Measurements from ENCODE around the gene CST8.
"Not testable (repeated sequence)": the region's sequence is repeated elsewhere in the genome, so short reads cannot be mapped to it uniquely, and the experiment has no call there.

Gene CST8

DNA sequence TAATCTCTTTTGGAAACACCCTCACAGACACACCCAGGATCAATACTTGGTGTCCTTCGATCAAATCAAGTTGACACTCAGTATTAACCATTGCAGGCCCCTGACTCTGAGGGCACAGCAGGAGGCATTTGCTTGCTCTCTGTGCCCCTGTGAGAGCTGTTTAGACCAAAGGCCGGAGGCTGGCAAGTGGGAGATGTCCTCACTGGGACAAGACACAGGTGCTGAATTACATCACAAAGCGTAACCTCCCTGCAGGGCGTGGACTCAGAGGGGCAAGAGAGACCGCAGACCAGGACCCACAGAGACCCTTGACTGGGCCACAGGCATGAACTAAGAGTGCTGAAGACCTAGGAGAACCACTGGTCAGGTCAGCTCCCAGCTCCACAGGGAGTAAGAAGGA is at the start of gene CST8:
Gene CST8 (plus strand): TSS at position 301 of the 400 bp plus-strand sequence. CDS start 551 bp downstream, outside the sequence.
- no peak for DNase-seq (ENCODE audit: low read depth, low spot score)

DNA sequence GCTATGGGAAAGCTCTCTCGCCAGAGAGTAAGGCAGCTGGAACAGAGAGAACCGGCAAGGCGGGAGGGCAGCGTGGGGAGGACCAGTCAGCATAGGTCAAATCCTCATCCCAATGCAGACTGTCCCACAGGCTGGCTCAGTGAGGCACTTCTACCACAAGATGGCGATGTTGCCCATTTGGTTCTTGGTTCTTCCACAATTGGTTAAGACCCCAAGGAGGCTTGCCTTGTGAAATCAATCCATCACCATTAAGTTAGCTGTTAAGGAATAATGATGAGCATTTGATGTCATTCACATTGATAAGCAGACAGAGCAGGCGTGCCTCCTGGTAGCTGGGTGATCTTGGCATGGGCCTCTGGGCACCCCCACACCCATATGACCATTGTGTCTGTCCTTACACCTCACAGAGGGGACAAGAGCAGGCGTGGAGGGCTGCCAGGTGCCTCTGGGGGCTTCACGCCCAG is 49.0 kb upstream of the CST8 start:
- DNase-seq (ENCODE audit: low read depth, low spot score) = peak; percentile 29

- no peak for DNase-seq (ENCODE audit: low read depth, low spot score)
Measured at GRCh38 chr20:23442436-23442835, 48.5 kb upstream of the CST8 start.

DNA sequence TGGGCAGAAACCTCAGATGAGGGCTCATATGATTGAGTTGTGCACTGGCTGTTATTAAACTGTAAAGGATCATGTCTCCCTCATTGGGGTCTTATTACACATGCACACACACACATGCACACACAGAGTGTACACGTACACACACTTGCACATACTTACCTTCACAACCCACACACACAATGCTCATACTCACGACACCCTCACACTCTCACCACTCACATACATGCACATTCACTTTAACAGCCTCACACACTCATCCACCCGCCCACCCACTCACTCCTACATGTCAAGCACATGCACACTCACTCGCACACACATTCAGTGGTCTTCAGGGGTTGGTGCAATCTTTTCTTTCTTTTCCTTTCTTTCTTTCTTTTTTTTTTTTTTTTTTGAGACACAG is 46.1 kb upstream of the CST8 start:
- no peak for DNase-seq (ENCODE audit: low read depth, low spot score)

DNA sequence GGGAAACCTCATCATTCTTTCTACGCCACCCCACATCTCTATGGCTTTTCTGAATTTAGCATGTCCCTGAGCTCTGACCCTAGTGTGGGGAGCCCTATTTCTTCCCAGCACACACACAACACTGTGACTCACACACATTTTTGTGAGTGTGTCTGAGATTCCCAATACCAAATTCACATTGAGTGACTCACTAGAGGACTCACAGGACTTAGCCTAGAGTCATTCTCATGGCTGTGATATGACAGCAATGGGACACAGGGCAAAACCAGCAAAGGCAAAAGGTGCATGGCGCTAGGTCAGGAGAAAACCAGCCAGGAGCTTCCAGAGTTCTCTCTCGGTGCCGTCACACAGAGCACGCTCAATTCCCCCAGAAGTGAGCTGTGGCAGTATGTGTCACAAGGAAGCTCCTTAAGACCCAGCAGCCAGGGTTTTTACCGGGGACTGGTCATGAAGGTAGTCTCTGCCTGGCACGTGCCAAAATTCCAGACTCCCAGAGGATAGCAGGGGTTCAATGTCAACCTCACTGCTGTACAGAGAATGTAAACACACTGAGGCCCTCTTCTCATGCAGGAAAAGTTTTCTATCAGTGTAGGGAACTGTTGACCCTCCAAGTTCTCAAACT is 45.2 kb upstream of the CST8 start:
- DNase-seq (ENCODE audit: low read depth, low spot score) = no peak

GRCh38 chr20:23446505-23446904 is 44.4 kb upstream of the CST8 start:
- DNase-seq (ENCODE audit: low read depth, low spot score) = no peak

- DNase-seq (ENCODE audit: low read depth, low spot score) = no peak
Measured at GRCh38 chr20:23448167-23448566, 42.8 kb upstream of the CST8 start.

DNA sequence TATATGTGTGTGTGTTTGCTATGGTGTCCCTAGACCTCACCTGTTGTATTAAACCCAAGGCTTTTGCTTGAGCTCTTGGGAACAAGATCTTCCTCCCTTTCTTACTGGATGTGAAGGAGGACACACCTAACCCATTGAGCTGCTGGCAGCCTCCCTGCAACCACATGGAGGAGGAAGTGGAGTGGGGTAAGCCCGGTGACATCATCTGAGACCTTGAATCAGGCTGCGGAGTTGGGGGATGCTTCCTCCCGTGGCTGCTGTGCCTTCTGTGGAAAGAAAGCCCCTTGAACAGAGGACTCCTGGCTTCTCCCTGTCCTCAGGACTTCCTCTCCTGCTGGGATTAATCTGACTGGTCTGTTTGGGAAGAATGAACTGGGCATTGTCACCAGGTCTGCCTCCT is 41.5 kb upstream of the CST8 start:
- DNase-seq (ENCODE audit: low read depth, low spot score) = no peak

GRCh38 chr20:23450877-23451276 is 40.0 kb upstream of the CST8 start:
- DNase-seq (ENCODE audit: low read depth, low spot score) = no peak

- DNase-seq (ENCODE audit: low read depth, low spot score) = no peak
Measured at GRCh38 chr20:23451956-23452487, 38.9 kb upstream of the CST8 start.

DNA sequence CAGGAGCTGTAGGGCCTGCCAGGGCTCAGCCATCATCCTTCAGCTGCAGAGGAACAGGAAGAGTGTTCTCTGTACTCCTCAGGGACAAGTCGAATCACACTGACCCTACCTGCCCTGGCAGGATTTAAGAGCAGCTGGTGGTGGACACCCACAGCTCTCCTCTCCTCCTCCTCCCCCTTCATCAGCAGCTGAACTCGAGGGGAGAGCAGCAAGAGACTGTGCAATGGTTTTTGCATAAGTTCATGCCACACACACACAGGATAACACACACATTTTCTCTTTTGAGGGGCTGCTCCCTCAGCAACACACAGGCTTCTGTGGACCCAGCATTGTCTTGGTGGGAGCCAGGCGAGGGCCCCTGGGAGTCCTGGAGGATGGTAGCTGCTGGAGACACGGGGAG is 38.1 kb upstream of the CST8 start, which contains the start of gene CST11:
Gene CST11 (minus strand): TSS at position 101 of the 400 bp plus-strand sequence. CDS start 65 bp downstream, at position 36.
- no peak for DNase-seq (ENCODE audit: low read depth, low spot score)

DNA sequence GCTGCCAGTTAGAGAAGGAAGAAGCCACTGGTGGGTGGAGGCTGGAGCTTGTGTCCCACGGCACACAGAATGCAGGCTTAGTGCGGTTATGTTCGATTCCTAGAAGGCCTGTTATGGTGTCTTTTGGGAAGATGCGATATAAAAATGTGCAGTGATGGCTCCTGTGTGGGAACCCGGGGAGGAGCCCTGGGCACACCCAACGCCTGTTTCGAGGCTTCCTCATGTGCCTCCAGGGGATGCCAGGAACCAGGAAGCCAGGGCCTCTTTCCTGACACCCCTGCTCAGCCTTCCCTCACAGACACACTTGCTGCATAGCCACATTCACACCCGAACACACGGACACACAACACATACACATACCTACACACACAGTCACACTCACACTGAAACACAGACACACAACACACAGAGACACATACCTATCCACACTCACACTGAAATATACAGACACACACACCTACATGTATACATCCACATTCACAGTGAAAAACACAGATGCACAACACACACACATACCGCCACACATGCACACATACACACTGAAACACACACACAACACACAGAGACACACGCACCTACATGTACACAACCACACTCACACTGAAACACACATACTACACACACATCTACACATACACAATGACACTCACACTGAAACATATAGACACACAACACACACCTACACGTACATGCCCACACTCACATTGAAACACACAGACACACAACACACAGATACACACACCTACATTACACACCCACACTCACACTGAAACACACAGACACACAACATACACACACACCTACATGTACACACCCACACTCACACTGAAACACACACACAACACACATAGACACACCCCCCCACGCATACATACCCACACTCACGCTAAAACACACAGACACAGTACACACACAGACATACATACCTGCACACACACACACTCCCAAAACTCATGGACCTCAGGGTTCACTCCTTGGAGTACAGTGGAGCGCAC is 37.1 kb upstream of the CST8 start:
- no peak for DNase-seq (ENCODE audit: low read depth, low spot score)

GRCh38 chr20:23454816-23455215 is 36.1 kb upstream of the CST8 start:
- no peak for DNase-seq (ENCODE audit: low read depth, low spot score)

GRCh38 chr20:23455639-23456038 is 35.3 kb upstream of the CST8 start:
- DNase-seq (ENCODE audit: low read depth, low spot score) = no peak

GRCh38 chr20:23456409-23456808 is 34.5 kb upstream of the CST8 start:
- no peak for DNase-seq (ENCODE audit: low read depth, low spot score)

GRCh38 chr20:23456873-23457272 is 34.0 kb upstream of the CST8 start:
- DNase-seq (ENCODE audit: low read depth, low spot score) = no peak

DNA sequence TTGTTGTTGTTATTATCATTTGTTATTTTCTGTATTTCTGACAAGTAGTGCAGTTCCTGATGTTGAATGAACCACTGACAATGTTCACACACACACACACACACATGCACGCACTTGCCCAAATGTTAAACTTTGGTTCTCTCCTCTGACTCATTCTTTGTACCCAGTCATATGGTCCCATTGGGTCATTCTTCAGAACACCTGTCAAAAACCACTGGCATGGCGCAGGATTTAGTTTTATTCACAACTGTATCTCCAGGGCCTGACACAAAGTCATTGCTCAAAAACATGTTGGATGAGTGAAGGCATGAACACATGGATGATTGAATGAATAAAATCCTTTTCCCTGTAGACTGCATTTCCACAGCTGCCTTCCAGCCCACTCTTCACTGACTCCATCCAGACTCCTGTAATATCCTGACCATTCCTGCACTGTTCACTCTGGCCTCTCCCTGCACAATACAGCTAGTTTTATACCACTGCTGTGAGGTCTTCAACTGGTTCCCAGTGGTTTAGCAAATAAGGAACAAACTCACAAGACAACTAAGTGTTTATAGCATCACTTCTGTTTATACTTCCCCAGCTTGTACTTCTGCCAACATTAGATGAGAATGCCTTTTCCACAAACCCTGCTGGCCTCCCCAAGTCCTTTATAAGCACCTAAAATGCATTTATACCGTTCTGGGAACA is 31.3 kb upstream of the CST8 start:
- no peak for DNase-seq (ENCODE audit: low read depth, low spot score)

DNA sequence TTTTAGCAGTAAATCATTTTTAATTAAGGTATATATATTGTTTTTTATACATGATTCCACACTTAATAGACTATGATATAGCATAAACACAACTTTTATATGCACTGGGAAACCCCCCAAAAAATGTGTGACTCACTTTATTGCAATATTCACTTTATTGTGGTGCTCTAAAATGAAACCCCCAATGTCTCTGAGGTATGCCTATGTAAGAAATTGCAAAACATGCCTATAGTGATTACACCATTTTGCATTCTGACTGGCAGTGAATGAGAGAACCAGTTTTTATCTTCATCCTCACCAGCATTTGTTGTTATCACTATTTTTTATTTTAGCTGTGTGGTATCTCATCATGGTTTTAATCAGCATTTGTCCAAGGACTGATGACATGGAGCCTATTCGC is 29.7 kb upstream of the CST8 start:
- no peak for DNase-seq (ENCODE audit: low read depth, low spot score)

DNA sequence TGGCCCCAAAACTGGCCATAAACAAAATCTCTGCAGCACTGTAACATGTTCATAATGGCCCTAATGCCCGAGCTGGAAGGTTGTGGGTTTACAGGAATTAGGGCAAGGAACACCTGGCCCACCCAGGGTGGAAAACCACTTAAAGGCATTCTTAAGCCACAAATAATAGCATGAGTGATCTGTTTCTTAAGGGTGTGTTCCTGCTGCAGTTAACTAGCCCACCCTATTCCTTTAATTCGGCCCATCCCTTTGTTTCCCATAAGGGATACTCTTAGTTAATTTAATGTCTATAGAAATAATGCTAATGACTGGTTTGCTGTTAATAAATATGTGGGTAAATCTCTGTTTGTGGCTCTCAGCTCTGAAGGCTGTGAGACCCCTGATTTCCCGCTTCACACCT is 24.0 kb upstream of the CST8 start:
- not testable (repeated sequence) for DNase-seq (ENCODE audit: low read depth, low spot score)

GRCh38 chr20:23472306-23472705 is 18.6 kb upstream of the CST8 start:
- not testable (repeated sequence) for DNase-seq (ENCODE audit: low read depth, low spot score)

DNA sequence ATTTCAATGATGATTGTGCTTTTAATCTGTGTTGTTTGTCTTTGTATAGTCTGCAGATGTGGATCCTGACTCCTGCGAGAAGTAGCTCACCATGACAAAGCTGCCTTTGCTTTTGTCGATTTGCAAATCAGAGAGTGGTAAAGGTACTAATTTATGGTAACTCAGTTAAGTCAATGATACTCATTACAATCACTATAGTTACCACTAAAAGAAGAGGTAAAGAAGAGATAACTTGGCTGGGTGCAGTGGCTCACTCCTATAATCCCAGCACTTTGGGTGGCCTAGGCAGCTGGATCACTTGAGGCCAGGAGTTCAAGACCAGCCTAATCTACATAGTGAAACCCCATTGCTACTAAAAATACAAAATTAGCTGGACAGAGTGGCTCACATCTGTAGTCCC is 17.6 kb upstream of the CST8 start:
- not testable (repeated sequence) for DNase-seq (ENCODE audit: low read depth, low spot score)

- DNase-seq (ENCODE audit: low read depth, low spot score) = no peak
Measured at GRCh38 chr20:23475395-23475794, 15.5 kb upstream of the CST8 start.
